Astrocyte of the cerebellum (primary cell): ENCODE measurements around the gene OXSR1.
A peak's percentile ranks its signal among the peaks of the same experiment; 100 is the strongest.

Source experiments
- DNase-seq: peaks from one replicate; pipeline ENCODE4 v3.0.0-alpha.2; 2011; ENCODE audit warnings: low read depth
- H3K4me3 ChIP-seq: 2 replicates; pipeline ENCODE4 v1.5.1; 2011; ENCODE audit warnings: mild to moderate bottlenecking, low read depth, low read length, moderate library complexity
- CTCF ChIP-seq: IDR thresholded peaks from 2 replicates; pipeline ENCODE4 v1.5.1; 2012; ENCODE audit warnings: low read length, low read depth, moderate library complexity, mild to moderate bottlenecking; ENCODE audit errors: missing control alignments
- in situ Hi-C: cut with HindIII; loops from 2 replicates; pipeline ENCODE4 v1.10.0; 2017; ENCODE audit warnings: low sequenced_read_pairs

The OXSR1 gene

GRCh38 chr3:38167591-38167990, 2.3 kb downstream of the OXSR1 start:
- no peak for DNase-seq
- TF ChIP-seq CTCF, result no peak
- H3K4me3 ChIP-seq, result peak overlapping the region; percentile 88
- in situ Hi-C loops, result no loop called here

- in situ Hi-C loops, result no loop called here
- H3K4me3 ChIP-seq, result no peak overlapping the region
- no peak for TF ChIP-seq CTCF
- peak; percentile 42 for DNase-seq
Observed at GRCh38 chr3:38168151-38169026, 3.1 kb downstream of the OXSR1 start.

- in situ Hi-C loops, result no loop called here
- TF ChIP-seq CTCF, result no peak
- DNase-seq, result no peak
- H3K4me3 ChIP-seq, result no peak overlapping the region
Observed at GRCh38 chr3:38169027-38169317, 3.6 kb downstream of the OXSR1 start.

GRCh38 chr3:38170722-38171121, 5.4 kb downstream of the OXSR1 start:
- DNase-seq, result no peak
- no peak overlapping the region for H3K4me3 ChIP-seq
- in situ Hi-C loops, result no loop called here
- no peak for TF ChIP-seq CTCF

- in situ Hi-C loops, result no loop called here
- no peak overlapping the region for H3K4me3 ChIP-seq
- no peak for TF ChIP-seq CTCF
- no peak for DNase-seq
Observed at GRCh38 chr3:38171622-38172021, 6.3 kb downstream of the OXSR1 start.

- DNase-seq, result no peak
- no peak for TF ChIP-seq CTCF
- H3K4me3 ChIP-seq, result no peak overlapping the region
- in situ Hi-C loops, result no loop called here
Observed at GRCh38 chr3:38173834-38174418, 8.6 kb downstream of the OXSR1 start.
